SK-N-SH treated with all-trans-retinoic acid at 6 μM for 48 hours (cell line): ENCODE data around the gene CD28.

Source experiments
- OSR1 ChIP-seq: fragments of 250-450 bp; sonication (Bioruptor Pico); IDR thresholded peaks from 2 replicates; pipeline ENCODE4 v1.8.0; 2022; ENCODE audit warnings: moderate library complexity, mild to moderate bottlenecking, inconsistent platforms
- TOX ChIP-seq: fragments of 250-450 bp; sonication (Bioruptor Pico); IDR thresholded peaks from 2 replicates; pipeline ENCODE4 v1.8.0; 2021; ENCODE audit warnings: mild to moderate bottlenecking, moderate library complexity, borderline replicate concordance
- ZC3H10 ChIP-seq: fragments of 250-450 bp; sonication (Bioruptor Pico); IDR thresholded peaks from 2 replicates; pipeline ENCODE4 v1.5.1; 2021; ENCODE audit warnings: mild to moderate bottlenecking, moderate library complexity
- ZNF565 ChIP-seq: fragments of 450-650 bp; formaldehyde crosslinking; conservative IDR thresholded peaks from 2 replicates; pipeline ENCODE4 v1.5.0; 2020; ENCODE audit warnings: low read depth, mild to moderate bottlenecking, moderate library complexity

DNA sequence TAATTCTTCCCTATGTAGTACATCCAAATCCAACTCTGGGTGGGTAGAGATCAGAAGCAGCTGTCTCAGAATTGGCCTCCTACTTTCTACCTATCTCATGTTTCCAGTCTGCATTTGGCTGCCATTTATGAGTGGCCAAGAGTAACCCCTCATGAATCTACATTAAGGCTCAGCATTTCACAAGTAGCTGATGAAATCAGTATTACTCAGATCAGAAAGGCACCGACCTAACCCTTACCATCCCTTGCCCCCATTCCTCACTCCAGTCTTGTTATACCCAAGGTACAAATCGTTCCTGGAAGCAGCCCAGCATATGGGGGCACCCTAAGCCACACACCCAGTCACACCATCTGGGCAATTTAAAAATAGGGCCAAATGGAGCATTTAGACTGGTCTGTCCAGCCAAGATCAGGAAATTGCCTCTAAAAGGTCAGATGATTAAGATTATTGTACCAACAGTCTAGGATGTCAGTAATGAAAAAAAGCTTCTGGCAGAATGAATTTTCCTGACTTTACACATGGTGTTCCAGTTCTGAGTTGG, 37.1 kb downstream of the CD28 start:
- TF ChIP-seq ZC3H10 (no peak), OSR1 (CRISPR knock-in tag) (no peak), ZNF565 (no peak), TOX (CRISPR knock-in tag) (no peak)
